SK-N-SH treated with all-trans-retinoic acid at 6 μM for 48 hours (cell line): ENCODE data around the gene DEFB114.
"Not testable (repeated sequence)": the region's sequence is repeated elsewhere in the genome, so short reads cannot be mapped to it uniquely, and the experiment has no call there.

Experiments used
- ATAC-seq: fragments of 200-7000 bp; cut with Tn5 transposase; 3 replicates; pipeline ENCODE4 v1.9.1; 2020; ENCODE audit warnings: mild to moderate bottlenecking, moderate library complexity
- ARNTL ChIP-seq: fragments of 450-650 bp; formaldehyde crosslinking; IDR thresholded peaks from 2 replicates; pipeline ENCODE4 v1.5.0; 2020; ENCODE audit warnings: low read depth, mild to moderate bottlenecking, moderate library complexity, borderline replicate concordance
- BACH2 ChIP-seq: fragments of 250-450 bp; sonication (Bioruptor Pico); IDR thresholded peaks from 2 replicates; pipeline ENCODE4 v1.9.0; 2021; ENCODE audit warnings: mild to moderate bottlenecking, borderline replicate concordance
- CSDC2 ChIP-seq: fragments of 250-450 bp; sonication (Bioruptor Pico); IDR thresholded peaks from 2 replicates; pipeline ENCODE4 v1.5.0; 2020; ENCODE audit warnings: mild to moderate bottlenecking, moderate library complexity
- CSRNP3 ChIP-seq: fragments of 250-450 bp; sonication (Bioruptor Pico); IDR thresholded peaks from 2 replicates; pipeline ENCODE4 v1.5.1; 2021; ENCODE audit warnings: mild to moderate bottlenecking, moderate library complexity
- ESRRG ChIP-seq: fragments of 250-450 bp; sonication (Bioruptor Pico); IDR thresholded peaks from 2 replicates; pipeline ENCODE4 v1.6.1; 2021; ENCODE audit warnings: mild to moderate bottlenecking
- GLIS3 ChIP-seq: fragments of 250-450 bp; sonication (Bioruptor Pico); IDR thresholded peaks from 2 replicates; pipeline ENCODE4 v1.5.0; 2020; ENCODE audit warnings: mild to moderate bottlenecking, moderate library complexity
- ISL1 ChIP-seq: fragments of 250-450 bp; sonication (Bioruptor Pico); IDR thresholded peaks from 2 replicates; pipeline ENCODE4 v2.1.2; 2022; ENCODE audit warnings: mild to moderate bottlenecking, moderate library complexity
- OSR1 ChIP-seq: fragments of 250-450 bp; sonication (Bioruptor Pico); IDR thresholded peaks from 2 replicates; pipeline ENCODE4 v1.8.0; 2022; ENCODE audit warnings: moderate library complexity, mild to moderate bottlenecking, inconsistent platforms
- POU6F1 ChIP-seq: fragments of 250-450 bp; sonication (Bioruptor Pico); IDR thresholded peaks from 2 replicates; pipeline ENCODE4 v1.8.0; 2021; ENCODE audit warnings: low read depth, mild to moderate bottlenecking, moderate library complexity, borderline replicate concordance
- PPARA ChIP-seq: fragments of 250-450 bp; sonication (Bioruptor Pico); IDR thresholded peaks from 2 replicates; pipeline ENCODE4 v1.5.0; 2020; ENCODE audit warnings: mild to moderate bottlenecking, borderline replicate concordance
- SNAI2 ChIP-seq: fragments of 250-450 bp; sonication (Bioruptor Pico); IDR thresholded peaks from 2 replicates; pipeline ENCODE4 v1.5.0; 2020; ENCODE audit warnings: mild to moderate bottlenecking, moderate library complexity
- TOX ChIP-seq: fragments of 250-450 bp; sonication (Bioruptor Pico); IDR thresholded peaks from 2 replicates; pipeline ENCODE4 v1.8.0; 2021; ENCODE audit warnings: mild to moderate bottlenecking, moderate library complexity, borderline replicate concordance
- ZC3H10 ChIP-seq: fragments of 250-450 bp; sonication (Bioruptor Pico); IDR thresholded peaks from 2 replicates; pipeline ENCODE4 v1.5.1; 2021; ENCODE audit warnings: mild to moderate bottlenecking, moderate library complexity
- ZFP3 ChIP-seq: fragments of 250-450 bp; sonication (Bioruptor Pico); IDR thresholded peaks from 2 replicates; pipeline ENCODE4 v1.5.0; 2020; ENCODE audit warnings: mild to moderate bottlenecking, moderate library complexity
- ZFP30 ChIP-seq: fragments of 450-650 bp; formaldehyde crosslinking; IDR thresholded peaks from 2 replicates; pipeline ENCODE4 v1.5.0; 2022; ENCODE audit warnings: mild to moderate bottlenecking, moderate library complexity
- ZNF565 ChIP-seq: fragments of 450-650 bp; formaldehyde crosslinking; conservative IDR thresholded peaks from 2 replicates; pipeline ENCODE4 v1.5.0; 2020; ENCODE audit warnings: low read depth, mild to moderate bottlenecking, moderate library complexity
- ZNF70 ChIP-seq: fragments of 450-650 bp; formaldehyde crosslinking; IDR thresholded peaks from 2 replicates; pipeline ENCODE4 v1.5.0; 2020; ENCODE audit warnings: mild to moderate bottlenecking, moderate library complexity
- ZNF8 ChIP-seq: fragments of 450-650 bp; formaldehyde crosslinking; IDR thresholded peaks from 2 replicates; pipeline ENCODE4 v1.5.0; 2020; ENCODE audit warnings: mild to moderate bottlenecking, moderate library complexity
- TF ChIP-seq, protein P1 (sequence below): fragments of 250-450 bp; sonication (Bioruptor Pico); IDR thresholded peaks from 2 replicates; pipeline ENCODE4 v1.8.0; 2020; ENCODE audit warnings: mild to moderate bottlenecking, moderate library complexity, borderline replicate concordance
- TF ChIP-seq, protein P2 (sequence below): fragments of 250-450 bp; sonication (Bioruptor Pico); IDR thresholded peaks from 2 replicates; pipeline ENCODE4 v1.5.0; 2020; ENCODE audit warnings: mild to moderate bottlenecking, moderate library complexity

Gene DEFB114

DNA sequence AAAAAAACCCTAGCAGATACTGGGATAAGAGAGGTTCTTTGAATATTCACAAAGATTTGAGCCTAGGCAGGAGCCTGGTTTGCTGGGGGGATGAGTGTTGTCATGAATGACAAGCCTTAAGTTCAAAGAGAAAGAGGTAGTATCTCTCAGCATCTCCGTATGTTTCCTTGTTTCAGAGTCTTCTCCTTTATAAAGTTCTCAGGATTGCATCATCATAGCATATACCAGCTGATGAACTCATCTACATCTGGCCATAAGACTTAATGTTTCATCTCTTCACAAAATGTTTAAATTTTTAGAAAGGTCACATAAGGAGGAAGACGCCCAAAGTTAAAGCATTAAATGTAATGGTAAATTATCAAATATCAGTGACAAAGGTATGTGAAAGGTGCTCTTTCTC, 17.1 kb downstream of the DEFB114 start:
- ATAC-seq, result no peak
- TF ChIP-seq POU6F1 (CRISPR knock-in tag), result no peak
- no peak for TF ChIP-seq CSDC2 (CRISPR knock-in tag)

DNA sequence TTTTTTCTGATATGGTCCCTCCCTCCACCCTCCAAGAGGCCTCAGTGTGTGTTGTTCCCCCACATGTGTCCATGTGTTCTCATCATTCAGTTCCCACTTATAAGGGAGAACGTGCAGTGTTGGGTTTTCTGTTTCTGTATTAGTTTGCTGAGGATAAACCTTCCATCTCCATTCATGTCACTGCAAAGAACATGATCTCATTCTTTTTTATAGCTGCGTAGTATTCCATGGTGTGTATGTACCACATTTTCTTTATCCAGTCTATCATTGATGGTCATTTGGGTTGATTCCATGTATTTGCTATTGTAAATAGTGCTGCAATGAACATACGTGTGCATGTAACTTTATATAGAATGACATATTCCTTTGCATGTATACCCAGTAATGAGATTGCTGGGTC, 19.9 kb downstream of the DEFB114 start:
- not testable (repeated sequence) for ATAC-seq

- no peak for ATAC-seq
- TF ChIP-seq PPARA (CRISPR knock-in tag) (no peak), ESRRG (CRISPR knock-in tag) (no peak), ZNF8 (CRISPR knock-in tag) (no peak), CSDC2 (CRISPR knock-in tag) (no peak), CSRNP3 (no peak), GLIS3 (CRISPR knock-in tag) (no peak), ZNF70 (CRISPR knock-in tag) (no peak), ZFP3 (CRISPR knock-in tag) (no peak), OSR1 (CRISPR knock-in tag) (no peak), SNAI2 (CRISPR knock-in tag) (no peak), ZC3H10 (CRISPR knock-in tag) (no peak), BACH2 (CRISPR knock-in tag) (no peak), POU6F1 (CRISPR knock-in tag) (no peak), ARNTL (CRISPR knock-in tag) (no peak)
- TF ChIP-seq, protein P1, sequence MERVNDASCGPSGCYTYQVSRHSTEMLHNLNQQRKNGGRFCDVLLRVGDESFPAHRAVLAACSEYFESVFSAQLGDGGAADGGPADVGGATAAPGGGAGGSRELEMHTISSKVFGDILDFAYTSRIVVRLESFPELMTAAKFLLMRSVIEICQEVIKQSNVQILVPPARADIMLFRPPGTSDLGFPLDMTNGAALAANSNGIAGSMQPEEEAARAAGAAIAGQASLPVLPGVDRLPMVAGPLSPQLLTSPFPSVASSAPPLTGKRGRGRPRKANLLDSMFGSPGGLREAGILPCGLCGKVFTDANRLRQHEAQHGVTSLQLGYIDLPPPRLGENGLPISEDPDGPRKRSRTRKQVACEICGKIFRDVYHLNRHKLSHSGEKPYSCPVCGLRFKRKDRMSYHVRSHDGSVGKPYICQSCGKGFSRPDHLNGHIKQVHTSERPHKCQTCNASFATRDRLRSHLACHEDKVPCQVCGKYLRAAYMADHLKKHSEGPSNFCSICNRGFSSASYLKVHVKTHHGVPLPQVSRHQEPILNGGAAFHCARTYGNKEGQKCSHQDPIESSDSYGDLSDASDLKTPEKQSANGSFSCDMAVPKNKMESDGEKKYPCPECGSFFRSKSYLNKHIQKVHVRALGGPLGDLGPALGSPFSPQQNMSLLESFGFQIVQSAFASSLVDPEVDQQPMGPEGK (CRISPR knock-in tag), result no peak
- TF ChIP-seq, all 23 proteins: peak for 0
Measured at GRCh38 chr6:49939993-49940498, 23.9 kb downstream of the DEFB114 start.

DNA sequence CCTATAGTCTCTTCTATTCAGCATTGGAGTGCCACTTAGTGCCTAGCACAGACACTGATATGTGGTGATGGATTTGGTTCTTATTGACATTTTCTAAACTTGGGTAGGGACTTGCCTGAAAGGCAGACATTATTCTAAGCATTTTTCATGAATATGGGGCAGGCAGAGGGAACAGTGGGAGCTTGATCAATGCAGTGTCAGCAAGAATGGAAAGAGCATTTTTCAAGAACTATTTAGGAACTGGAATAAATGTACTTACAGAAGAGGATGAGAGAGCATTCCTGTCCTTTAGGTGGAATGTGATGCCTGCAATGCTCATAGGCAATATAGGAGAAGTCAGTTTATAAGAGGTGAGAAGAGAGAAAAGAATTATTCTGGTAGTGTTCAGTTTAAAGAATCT, 26.2 kb downstream of the DEFB114 start:
- ATAC-seq, result no peak
- TF ChIP-seq ZFP3 (CRISPR knock-in tag), result no peak
- TF ChIP-seq ESRRG (CRISPR knock-in tag), result no peak
- TF ChIP-seq, protein P1 (CRISPR knock-in tag), result no peak
- TF ChIP-seq GLIS3 (CRISPR knock-in tag), result no peak
- TF ChIP-seq OSR1 (CRISPR knock-in tag), result no peak
- TF ChIP-seq ZFP30 (CRISPR knock-in tag), result no peak
- TF ChIP-seq TOX (CRISPR knock-in tag), result no peak
- TF ChIP-seq CSDC2 (CRISPR knock-in tag), result no peak
- no peak for TF ChIP-seq CSRNP3
- no peak for TF ChIP-seq SNAI2 (CRISPR knock-in tag)
- TF ChIP-seq ZNF70 (CRISPR knock-in tag), result no peak
- TF ChIP-seq ISL1 (CRISPR knock-in tag), result no peak
- no peak for TF ChIP-seq ZNF565
- TF ChIP-seq, protein P2, sequence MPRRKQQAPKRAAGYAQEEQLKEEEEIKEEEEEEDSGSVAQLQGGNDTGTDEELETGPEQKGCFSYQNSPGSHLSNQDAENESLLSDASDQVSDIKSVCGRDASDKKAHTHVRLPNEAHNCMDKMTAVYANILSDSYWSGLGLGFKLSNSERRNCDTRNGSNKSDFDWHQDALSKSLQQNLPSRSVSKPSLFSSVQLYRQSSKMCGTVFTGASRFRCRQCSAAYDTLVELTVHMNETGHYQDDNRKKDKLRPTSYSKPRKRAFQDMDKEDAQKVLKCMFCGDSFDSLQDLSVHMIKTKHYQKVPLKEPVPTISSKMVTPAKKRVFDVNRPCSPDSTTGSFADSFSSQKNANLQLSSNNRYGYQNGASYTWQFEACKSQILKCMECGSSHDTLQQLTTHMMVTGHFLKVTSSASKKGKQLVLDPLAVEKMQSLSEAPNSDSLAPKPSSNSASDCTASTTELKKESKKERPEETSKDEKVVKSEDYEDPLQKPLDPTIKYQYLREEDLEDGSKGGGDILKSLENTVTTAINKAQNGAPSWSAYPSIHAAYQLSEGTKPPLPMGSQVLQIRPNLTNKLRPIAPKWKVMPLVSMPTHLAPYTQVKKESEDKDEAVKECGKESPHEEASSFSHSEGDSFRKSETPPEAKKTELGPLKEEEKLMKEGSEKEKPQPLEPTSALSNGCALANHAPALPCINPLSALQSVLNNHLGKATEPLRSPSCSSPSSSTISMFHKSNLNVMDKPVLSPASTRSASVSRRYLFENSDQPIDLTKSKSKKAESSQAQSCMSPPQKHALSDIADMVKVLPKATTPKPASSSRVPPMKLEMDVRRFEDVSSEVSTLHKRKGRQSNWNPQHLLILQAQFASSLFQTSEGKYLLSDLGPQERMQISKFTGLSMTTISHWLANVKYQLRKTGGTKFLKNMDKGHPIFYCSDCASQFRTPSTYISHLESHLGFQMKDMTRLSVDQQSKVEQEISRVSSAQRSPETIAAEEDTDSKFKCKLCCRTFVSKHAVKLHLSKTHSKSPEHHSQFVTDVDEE (CRISPR knock-in tag), result no peak
- TF ChIP-seq, all 23 proteins: peak for 0
